AG10803 (cell line): Measurements from ENCODE around the gene PDIA2.
"Not testable (repeated sequence)": the region's sequence is repeated elsewhere in the genome, so short reads cannot be mapped to it uniquely, and the experiment has no call there.

ENCODE experiments used
- DNase-seq: peaks from one replicate; pipeline ENCODE4 v3.0.0; 2010; ENCODE audit warnings: low read depth
- H3K4me3 ChIP-seq: 2 replicates; pipeline ENCODE4 v1.5.1; 2011; ENCODE audit warnings: mild to moderate bottlenecking, low read length, control low read depth
- CTCF ChIP-seq: conservative IDR thresholded peaks from 2 replicates; pipeline ENCODE4 v1.5.1; 2011; ENCODE audit warnings: mild to moderate bottlenecking, low read length, control low read depth, inconsistent platforms

Gene PDIA2

GRCh38 chr16:245105-245504 is 37.9 kb upstream of the PDIA2 start:
- H3K4me3 ChIP-seq: no peak overlapping the region
- TF ChIP-seq CTCF: no peak
- DNase-seq: no peak

- no peak for DNase-seq
- TF ChIP-seq CTCF: no peak
- no peak overlapping the region for H3K4me3 ChIP-seq
Measured at GRCh38 chr16:247027-247426, 35.9 kb upstream of the PDIA2 start.

- no peak for TF ChIP-seq CTCF
- H3K4me3 ChIP-seq: no peak overlapping the region
- DNase-seq: no peak
Measured at GRCh38 chr16:249431-249830, 33.5 kb upstream of the PDIA2 start.

GRCh38 chr16:252366-253337 is 30.3 kb upstream of the PDIA2 start:
- no peak overlapping the region for H3K4me3 ChIP-seq
- no peak for TF ChIP-seq CTCF
- no peak for DNase-seq

- H3K4me3 ChIP-seq: no peak overlapping the region
- no peak for DNase-seq
- no peak for TF ChIP-seq CTCF
Measured at GRCh38 chr16:253833-254232, 29.1 kb upstream of the PDIA2 start.

GRCh38 chr16:254461-254860 is 28.5 kb upstream of the PDIA2 start:
- no peak overlapping the region for H3K4me3 ChIP-seq
- TF ChIP-seq CTCF: no peak
- no peak for DNase-seq

GRCh38 chr16:255183-255582 is 27.8 kb upstream of the PDIA2 start:
- TF ChIP-seq CTCF: no peak
- no peak overlapping the region for H3K4me3 ChIP-seq
- DNase-seq: no peak

- DNase-seq, H3K4me3 ChIP-seq: not testable (repeated sequence)
Measured at GRCh38 chr16:258091-258490, 24.9 kb upstream of the PDIA2 start.
